DOHH2 (cell line): ENCODE data around the gene KPNA2.

Experiments used
- H3F3A ChIP-seq: fragments of 200-600 bp; sonication (generic), shearing (Covaris generic); 2 replicates; pipeline ENCODE4 v1.6.0; 2016; ENCODE audit warnings: antibody characterized with exemption, mild to moderate bottlenecking; ENCODE audit not compliant: control insufficient read depth, insufficient read depth
- H3K27ac ChIP-seq: fragments of 200-600 bp; sonication (generic); 2 replicates; pipeline ENCODE4 v1.5.1; 2014; ENCODE audit warnings: low read depth, mild to moderate bottlenecking, low read length, moderate library complexity
- H3K27me3 ChIP-seq: fragments of 200-600 bp; sonication (generic); 2 replicates; pipeline ENCODE4 v1.6.1; 2014; ENCODE audit warnings: mild to moderate bottlenecking, low read length, mixed read lengths; ENCODE audit not compliant: control insufficient read depth
- H3K36me3 ChIP-seq: fragments of 200-600 bp; sonication (generic); 2 replicates; pipeline ENCODE4 v1.6.1; 2014; ENCODE audit warnings: mild to moderate bottlenecking, low read length, moderate library complexity, mixed read lengths; ENCODE audit not compliant: control insufficient read depth
- H3K4me1 ChIP-seq: fragments of 200-600 bp; sonication (generic); 2 replicates; pipeline ENCODE4 v1.6.1; 2014; ENCODE audit warnings: mild to moderate bottlenecking, low read length, mixed read lengths; ENCODE audit not compliant: control insufficient read depth
- H3K4me2 ChIP-seq: fragments of 200-600 bp; sonication (generic); 2 replicates; pipeline ENCODE4 v1.6.0; 2014; ENCODE audit warnings: mild to moderate bottlenecking, low read length, moderate library complexity
- H3K4me3 ChIP-seq: fragments of 200-600 bp; sonication (generic); 2 replicates; pipeline ENCODE4 v1.5.1; 2014; ENCODE audit warnings: mild to moderate bottlenecking, low read length, mixed read lengths
- H3K79me2 ChIP-seq: fragments of 200-600 bp; sonication (generic); 2 replicates; pipeline ENCODE4 v1.6.1; 2014; ENCODE audit warnings: mild to moderate bottlenecking, low read length, mixed read lengths; ENCODE audit not compliant: control insufficient read depth
- H3K9me2 ChIP-seq: fragments of 200-600 bp; sonication (generic); replicated peaks from 2 replicates; pipeline ENCODE4 v1.6.1; 2014; ENCODE audit warnings: mild to moderate bottlenecking, low read length, mixed read lengths; ENCODE audit not compliant: control insufficient read depth
- H3K9me3 ChIP-seq: fragments of 200-600 bp; sonication (generic); 2 replicates; pipeline ENCODE4 v1.6.1; 2014; ENCODE audit warnings: antibody characterized with exemption, low read length, mixed read lengths; ENCODE audit not compliant: control insufficient read depth, insufficient read depth
- H4K20me1 ChIP-seq: fragments of 200-600 bp; sonication (generic); 2 replicates; pipeline ENCODE4 v1.6.0; 2014; ENCODE audit warnings: low read depth, mild to moderate bottlenecking, antibody characterized with exemption, low read length, moderate library complexity; ENCODE audit not compliant: control insufficient read depth, insufficient read depth
- EZH2phosphoT487 ChIP-seq: fragments of 200-600 bp; sonication (generic); IDR thresholded peaks from 2 replicates; pipeline ENCODE4 v1.6.1; 2017; ENCODE audit warnings: borderline replicate concordance, mild to moderate bottlenecking, antibody characterized with exemption, low read length, moderate library complexity, mixed read lengths
- TF ChIP-seq, protein P1 (sequence below): fragments of 200-600 bp; sonication (generic); IDR thresholded peaks from one replicate; pipeline ENCODE4 v1.5.1; 2014; ENCODE audit warnings: antibody characterized with exemption, mild to moderate bottlenecking, low read depth, low read length; ENCODE audit not compliant: poor library complexity, severe bottlenecking

The KPNA2 gene

DNA sequence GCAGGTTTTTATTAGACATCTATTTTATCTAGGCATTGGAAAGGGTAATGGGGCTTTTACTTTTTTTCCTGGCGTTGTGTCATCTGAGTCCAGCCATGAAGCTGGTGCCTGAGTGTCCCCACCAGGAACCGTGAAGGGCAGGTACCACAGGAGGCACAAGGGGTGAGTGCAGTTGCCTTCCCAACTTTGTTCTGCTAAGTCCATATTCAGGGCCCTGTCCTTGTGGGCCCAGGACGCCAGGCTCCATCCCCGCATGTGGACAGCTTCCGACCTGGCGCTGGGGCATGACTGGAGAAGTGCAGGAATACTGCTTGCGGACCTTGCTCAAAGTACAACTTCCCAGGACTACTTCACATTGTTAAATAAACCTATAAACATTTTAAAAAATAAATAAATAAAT is 60.6 kb downstream of the KPNA2 start:
- TF ChIP-seq EZH2phosphoT487, result no peak
- TF ChIP-seq, protein P1, sequence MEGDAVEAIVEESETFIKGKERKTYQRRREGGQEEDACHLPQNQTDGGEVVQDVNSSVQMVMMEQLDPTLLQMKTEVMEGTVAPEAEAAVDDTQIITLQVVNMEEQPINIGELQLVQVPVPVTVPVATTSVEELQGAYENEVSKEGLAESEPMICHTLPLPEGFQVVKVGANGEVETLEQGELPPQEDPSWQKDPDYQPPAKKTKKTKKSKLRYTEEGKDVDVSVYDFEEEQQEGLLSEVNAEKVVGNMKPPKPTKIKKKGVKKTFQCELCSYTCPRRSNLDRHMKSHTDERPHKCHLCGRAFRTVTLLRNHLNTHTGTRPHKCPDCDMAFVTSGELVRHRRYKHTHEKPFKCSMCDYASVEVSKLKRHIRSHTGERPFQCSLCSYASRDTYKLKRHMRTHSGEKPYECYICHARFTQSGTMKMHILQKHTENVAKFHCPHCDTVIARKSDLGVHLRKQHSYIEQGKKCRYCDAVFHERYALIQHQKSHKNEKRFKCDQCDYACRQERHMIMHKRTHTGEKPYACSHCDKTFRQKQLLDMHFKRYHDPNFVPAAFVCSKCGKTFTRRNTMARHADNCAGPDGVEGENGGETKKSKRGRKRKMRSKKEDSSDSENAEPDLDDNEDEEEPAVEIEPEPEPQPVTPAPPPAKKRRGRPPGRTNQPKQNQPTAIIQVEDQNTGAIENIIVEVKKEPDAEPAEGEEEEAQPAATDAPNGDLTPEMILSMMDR, result no peak
- Histone ChIP-seq H3K9me2 (no peaks in the 10 kb centered on the region), H4K20me1 (no peaks in the 10 kb centered on the region)

More for the DNA sequence above, 60.6 kb downstream of the KPNA2 start:
- no peaks in the 10 kb centered on the region for H3K36me3 ChIP-seq
- H3K4me1 ChIP-seq, result peaks cover 7% of the 10 kb centered on the region
- no peaks in the 10 kb centered on the region for H3K27me3 ChIP-seq
- no peaks in the 10 kb centered on the region for H3F3A ChIP-seq
- H3K4me2 ChIP-seq, result no peak overlapping the region
- peaks cover 3% of the 10 kb centered on the region for H3K79me2 ChIP-seq
- no peaks in the 10 kb centered on the region; the same call in 1 of the 2 replicates for H3K9me3 ChIP-seq
- H3K27ac ChIP-seq, result no peak overlapping the region
- H3K4me3 ChIP-seq, result no peak overlapping the region
